GM12892 (cell line): ENCODE results near the gene TRRAP.

Experiments used
- DNase-seq: peaks from one replicate; pipeline ENCODE4 v3.0.0; 2011; ENCODE audit not compliant: insufficient read length
- FAIRE-seq: peaks from 2 replicates; lab custom pipeline; 2011; peaks lifted over from hg19 to GRCh38; lab: Jason Lieb, UNC
- POLR2A ChIP-seq: IDR thresholded peaks from 2 replicates; pipeline ENCODE4 v1.6.1; 2011; ENCODE audit warnings: low read depth, low read length, control low read depth
- POLR2AphosphoS5 ChIP-seq: IDR thresholded peaks from 2 replicates; pipeline ENCODE4 v1.6.1; 2011; ENCODE audit warnings: low read depth, low read length, control low read depth
- TAF1 ChIP-seq: IDR thresholded peaks from 2 replicates; pipeline ENCODE4 v1.6.1; 2011; ENCODE audit warnings: low read depth, mild to moderate bottlenecking, control low read depth, low read length, borderline replicate concordance

Gene TRRAP

GRCh38 chr7:98930921-98931320 is 52.6 kb downstream of the TRRAP start:
- no peak for TF ChIP-seq TAF1
- 0 out of 2 replicates have a peak, but pooled peaks have one; percentile 16 for TF ChIP-seq POLR2AphosphoS5
- no peak for TF ChIP-seq POLR2A
- DNase-seq (no peak), FAIRE-seq (no peak)

GRCh38 chr7:98933321-98933720 is 55.0 kb downstream of the TRRAP start:
- DNase-seq (no peak), FAIRE-seq (no peak)
- TF ChIP-seq POLR2A (no peak), TAF1 (no peak), POLR2AphosphoS5 (no peak)

- TF ChIP-seq TAF1: no peak
- no peak for TF ChIP-seq POLR2AphosphoS5
- TF ChIP-seq POLR2A: no peak
- no peak for FAIRE-seq
Measured at GRCh38 chr7:98934267-98934666, 55.9 kb downstream of the TRRAP start.

GRCh38 chr7:98935811-98936210 is 57.5 kb downstream of the TRRAP start:
- DNase-seq: no peak
- FAIRE-seq: no peak
- TF ChIP-seq POLR2AphosphoS5: no peak

More at GRCh38 chr7:98934267-98934666, 55.9 kb downstream of the TRRAP start:
- DNase-seq: no peak

- DNase-seq (no peak), FAIRE-seq (no peak)
- TF ChIP-seq POLR2A: no peak
- TF ChIP-seq TAF1: no peak
Measured at GRCh38 chr7:98943336-98943735, 65.0 kb downstream of the TRRAP start.

- DNase-seq (no peak), FAIRE-seq (no peak)
- no peak for TF ChIP-seq POLR2A
- no peak for TF ChIP-seq POLR2AphosphoS5
- TF ChIP-seq TAF1: no peak
Measured at GRCh38 chr7:98944386-98944785, 66.1 kb downstream of the TRRAP start.

GRCh38 chr7:98945852-98946251 is 67.5 kb downstream of the TRRAP start:
- TF ChIP-seq POLR2AphosphoS5 (no peak), TAF1 (no peak), POLR2A (no peak)
- FAIRE-seq (peak; percentile 30), DNase-seq (no peak)

GRCh38 chr7:98946389-98946788 is 68.1 kb downstream of the TRRAP start:
- TF ChIP-seq POLR2A (no peak), TAF1 (no peak), POLR2AphosphoS5 (no peak)
- FAIRE-seq (peak; percentile 67), DNase-seq (no peak)

GRCh38 chr7:98949336-98950044 is 71.2 kb downstream of the TRRAP start:
- DNase-seq: no peak
- no peak for FAIRE-seq
- no peak for TF ChIP-seq POLR2A

- TF ChIP-seq TAF1 (no peak), POLR2AphosphoS5 (no peak), POLR2A (no peak)
- no peak for FAIRE-seq
- no peak for DNase-seq
Measured at GRCh38 chr7:98955992-98956391, 77.7 kb downstream of the TRRAP start.

- FAIRE-seq (no peak), DNase-seq (no peak)
- TF ChIP-seq POLR2A (no peak), TAF1 (no peak), POLR2AphosphoS5 (no peak)
Measured at GRCh38 chr7:98956469-98956868, 78.1 kb downstream of the TRRAP start.

GRCh38 chr7:98956937-98957336 is 78.6 kb downstream of the TRRAP start:
- TF ChIP-seq TAF1 (no peak), POLR2A (no peak)
- DNase-seq: no peak
- FAIRE-seq: no peak
